GM18526 (cell line): ENCODE data around the gene CNST.

ENCODE experiments used
- POLR2A ChIP-seq: IDR thresholded peaks from 3 replicates; pipeline ENCODE4 v1.6.1; 2011; ENCODE audit not compliant: insufficient read length; ENCODE audit errors: extremely low read depth

CNST gene

GRCh38 chr1:246705368-246705767 is 139.1 kb downstream of the CNST start:
- no peak for TF ChIP-seq POLR2A

DNA sequence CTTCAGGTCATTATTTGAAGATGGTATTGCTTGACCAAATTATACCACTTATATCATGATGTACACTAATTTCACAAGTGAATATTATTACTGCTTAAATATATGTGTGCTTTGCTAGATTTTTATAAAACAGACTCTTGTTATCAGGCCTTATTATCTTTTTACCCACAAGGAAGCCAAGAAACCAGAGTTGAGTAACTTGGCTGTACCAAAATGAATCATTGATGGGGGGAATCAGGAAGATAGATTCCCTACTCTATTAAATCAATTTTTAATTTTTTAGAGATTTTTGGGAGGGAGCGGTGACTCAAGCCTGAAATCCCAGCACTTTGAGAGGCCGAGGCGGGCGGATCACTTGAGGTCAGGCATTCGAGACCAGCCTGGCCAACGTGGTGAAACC is 141.9 kb downstream of the CNST start:
- TF ChIP-seq POLR2A, result no peak

DNA sequence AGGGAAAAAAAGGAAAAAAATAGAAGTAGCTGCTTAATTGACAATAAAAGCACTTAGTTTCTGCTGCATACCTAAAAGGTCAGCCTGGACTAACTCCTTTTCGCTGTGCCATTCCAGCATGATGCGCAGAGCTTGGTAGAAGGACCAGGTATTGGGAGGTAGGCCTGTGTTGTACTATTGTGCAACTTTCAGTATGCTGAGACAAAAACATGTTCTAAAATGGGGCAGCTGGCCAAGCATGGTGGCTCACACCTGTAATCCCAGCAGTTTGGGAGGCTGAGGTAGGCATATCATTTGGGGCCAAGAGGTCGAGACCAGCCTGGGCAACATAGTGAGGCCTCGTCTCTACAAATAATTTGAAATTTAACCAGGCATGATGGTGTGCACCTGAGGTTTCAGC is 142.9 kb downstream of the CNST start:
- no peak for TF ChIP-seq POLR2A

DNA sequence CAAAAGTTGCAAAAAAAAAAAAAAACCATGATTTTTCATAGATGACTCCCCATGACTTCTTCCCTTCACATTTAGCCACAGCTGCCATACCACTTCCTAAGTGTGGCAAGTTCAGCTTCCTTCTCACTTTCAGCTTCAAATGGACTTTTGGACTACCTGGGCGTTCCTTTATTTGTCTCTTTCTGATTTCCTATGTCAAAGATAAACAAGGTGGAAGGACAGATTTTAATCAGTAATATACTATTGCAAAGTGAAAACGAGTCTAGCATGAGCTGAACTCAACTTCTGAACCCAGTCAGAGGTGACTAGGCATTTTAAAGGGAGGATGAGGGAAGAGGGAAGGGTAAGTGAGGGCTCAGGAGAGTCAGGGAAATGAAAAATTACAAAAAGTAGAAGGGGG is 143.6 kb downstream of the CNST start:
- no peak for TF ChIP-seq POLR2A

DNA sequence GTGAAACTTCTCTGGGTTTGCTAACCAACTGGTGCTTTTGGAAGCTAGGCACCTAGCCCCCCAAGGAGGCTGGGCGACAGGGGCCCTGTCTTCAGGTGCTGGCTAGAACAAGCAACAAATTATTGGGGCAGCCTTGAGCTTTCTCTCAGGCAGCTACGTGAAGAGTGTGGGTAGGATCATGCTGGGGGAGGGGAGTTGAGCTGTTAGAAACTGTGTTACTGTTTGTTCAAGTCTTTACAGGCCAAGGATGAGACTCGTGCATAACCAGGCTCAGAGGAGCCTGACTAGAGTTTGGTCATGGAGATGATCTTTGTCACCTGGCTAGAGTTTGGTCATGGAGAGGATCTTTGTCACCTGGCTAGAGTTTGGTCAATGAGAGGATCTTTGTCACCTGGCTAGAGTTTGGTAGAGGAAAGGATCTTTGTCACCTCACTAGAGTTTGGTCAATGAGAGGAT is 145.3 kb downstream of the CNST start:
- no peak for TF ChIP-seq POLR2A
